Measurements from ENCODE around the gene NECTIN1. TPM values are rescaled to one million over a fixed set of nuclear protein-coding genes. Genes with fewer than 3 reads are reported as not detected.
A peak's percentile ranks its signal among the peaks of the same experiment; 100 is the strongest.

NECTIN1 gene
- total RNA-seq = 2.3 TPM
- under 1 TPM in 1 of 4 donors, not detected in 3; 0.18 TPM for polyA plus RNA-seq

GRCh38 chr11:119728651-119729580 is at the start of gene NECTIN1:
NECTIN1 (minus strand) TSS chr11:119729200; CDS start chr11:119728553, 647 bp downstream.
- H3K4me1 ChIP-seq (ENCODE audit: control insufficient read depth, insufficient read depth, low read length, poor library complexity, severe bottlenecking) = peaks cover 22% of the 10 kb centered on the region
- ATAC-seq (ENCODE audit: low read depth in 2 of 2) = peak; percentile 86 to 90
- H3K27me3 ChIP-seq (ENCODE audit: control insufficient read depth, insufficient read depth, low read length) = peaks cover 21% of the 10 kb centered on the region
- peak; percentile 67 to 84 (median 81) for DNase-seq
- peaks cover 0 to 5% (median 0%) of the 10 kb centered on the region in 7 donors for H3K9me3 Mint-ChIP-seq
- peaks cover 0 to 3% of the 10 kb centered on the region in 2 experiments for H3K9me3 ChIP-seq (ENCODE audit: control insufficient read depth in 2 of 2, low read length in 2 of 2)
- peak within 1 kb of the TSS; percentile 48 to 82 (median 72) for H3K27ac Mint-ChIP-seq
- no peak within 1 kb of the TSS for H3K27ac ChIP-seq (ENCODE audit: insufficient read depth, low read length, poor library complexity, severe bottlenecking)
- no peaks in the 10 kb centered on the region for H3K36me3 Mint-ChIP-seq
- peaks cover 0 to 23% (median 10%) of the 10 kb centered on the region in 4 donors for H3K4me1 Mint-ChIP-seq
- peak within 1 kb of the TSS; percentile 93 to 96 (median 94) for H3K4me3 Mint-ChIP-seq
- no peaks in the 10 kb centered on the region for H3K36me3 ChIP-seq (ENCODE audit: control insufficient read depth, insufficient read depth, low read length)
- peak within 1 kb of the TSS; percentile 72 for H3K4me3 ChIP-seq (ENCODE audit: low read depth, low read length)
- H3K27me3 Mint-ChIP-seq = peaks cover 60% of the 10 kb centered on the region

- Histone ChIP-seq H3K36me3 (ENCODE audit: control insufficient read depth, insufficient read depth, low read length) (no peaks in the 10 kb centered on the region), H3K4me3 (ENCODE audit: low read depth, low read length) (no peak overlapping the region), H3K27me3 (ENCODE audit: control insufficient read depth, insufficient read depth, low read length) (no peaks in the 10 kb centered on the region), H3K9me3 (ENCODE audit: control insufficient read depth in 2 of 2, low read length in 2 of 2) (no peaks in the 10 kb centered on the region), H3K4me1 (ENCODE audit: control insufficient read depth, insufficient read depth, low read length, poor library complexity, severe bottlenecking) (no peaks in the 10 kb centered on the region), H3K27ac (ENCODE audit: insufficient read depth, low read length, poor library complexity, severe bottlenecking) (no peak overlapping the region)
- ATAC-seq (ENCODE audit: low read depth in 2 of 2) (no peak), DNase-seq (no peak)
- Mint-ChIP-seq H3K4me1 (no peaks in the 10 kb centered on the region), H3K27ac (no peak overlapping the region), H3K36me3 (no peaks in the 10 kb centered on the region), H3K9me3 (no peaks in the 10 kb centered on the region), H3K27me3 (peaks cover 1% of the 10 kb centered on the region), H3K4me3 (no peak overlapping the region)
These were observed 49.6 kb upstream of the NECTIN1 start for GRCh38 chr11:119778391-119779194.

- no peaks in the 10 kb centered on the region for H3K36me3 ChIP-seq (ENCODE audit: control insufficient read depth, insufficient read depth, low read length)
- no peaks in the 10 kb centered on the region for H3K4me1 Mint-ChIP-seq
- ATAC-seq (ENCODE audit: low read depth in 2 of 2) (no peak), DNase-seq (no peak)
- no peaks in the 10 kb centered on the region for H3K36me3 Mint-ChIP-seq
- no peak overlapping the region for H3K27ac Mint-ChIP-seq
- no peaks in the 10 kb centered on the region for H3K9me3 ChIP-seq (ENCODE audit: control insufficient read depth in 2 of 2, low read length in 2 of 2)
- H3K4me3 Mint-ChIP-seq = no peak overlapping the region
- H3K27me3 ChIP-seq (ENCODE audit: control insufficient read depth, insufficient read depth, low read length) = no peaks in the 10 kb centered on the region
- no peak overlapping the region for H3K4me3 ChIP-seq (ENCODE audit: low read depth, low read length)
- no peaks in the 10 kb centered on the region for H3K27me3 Mint-ChIP-seq
- no peaks in the 10 kb centered on the region for H3K4me1 ChIP-seq (ENCODE audit: control insufficient read depth, insufficient read depth, low read length, poor library complexity, severe bottlenecking)
- no peak overlapping the region for H3K27ac ChIP-seq (ENCODE audit: insufficient read depth, low read length, poor library complexity, severe bottlenecking)
- no peaks in the 10 kb centered on the region for H3K9me3 Mint-ChIP-seq
These were observed 48.9 kb upstream of the NECTIN1 start for GRCh38 chr11:119777940-119778339.

GRCh38 chr11:119776651-119777050 is 47.7 kb upstream of the NECTIN1 start:
- H3K4me3 Mint-ChIP-seq = no peak overlapping the region
- H3K27ac Mint-ChIP-seq = no peak overlapping the region
- DNase-seq (no peak), ATAC-seq (ENCODE audit: low read depth in 2 of 2) (no peak)
- peaks cover 0 to 1% (median 0%) of the 10 kb centered on the region in 7 donors for H3K9me3 Mint-ChIP-seq
- H3K36me3 Mint-ChIP-seq = no peaks in the 10 kb centered on the region
- Histone ChIP-seq H3K27me3 (ENCODE audit: control insufficient read depth, insufficient read depth, low read length) (no peaks in the 10 kb centered on the region), H3K4me3 (ENCODE audit: low read depth, low read length) (no peak overlapping the region), H3K27ac (ENCODE audit: insufficient read depth, low read length, poor library complexity, severe bottlenecking) (no peak overlapping the region), H3K36me3 (ENCODE audit: control insufficient read depth, insufficient read depth, low read length) (no peaks in the 10 kb centered on the region), H3K9me3 (ENCODE audit: control insufficient read depth in 2 of 2, low read length in 2 of 2) (no peaks in the 10 kb centered on the region), H3K4me1 (ENCODE audit: control insufficient read depth, insufficient read depth, low read length, poor library complexity, severe bottlenecking) (no peaks in the 10 kb centered on the region)
- no peaks in the 10 kb centered on the region for H3K27me3 Mint-ChIP-seq
- H3K4me1 Mint-ChIP-seq = no peaks in the 10 kb centered on the region

- Mint-ChIP-seq H3K4me1 (no peaks in the 10 kb centered on the region), H3K36me3 (peaks cover 3% of the 10 kb centered on the region), H3K9me3 (peaks cover 0 to 1% (median 0%) of the 10 kb centered on the region in 7 donors), H3K4me3 (no peak overlapping the region), H3K27me3 (no peaks in the 10 kb centered on the region), H3K27ac (no peak overlapping the region)
- ATAC-seq (ENCODE audit: low read depth in 2 of 2) = no peak
- Histone ChIP-seq H3K36me3 (ENCODE audit: control insufficient read depth, insufficient read depth, low read length) (no peaks in the 10 kb centered on the region), H3K4me3 (ENCODE audit: low read depth, low read length) (no peak overlapping the region), H3K9me3 (ENCODE audit: control insufficient read depth in 2 of 2, low read length in 2 of 2) (no peaks in the 10 kb centered on the region), H3K27ac (ENCODE audit: insufficient read depth, low read length, poor library complexity, severe bottlenecking) (no peak overlapping the region), H3K4me1 (ENCODE audit: control insufficient read depth, insufficient read depth, low read length, poor library complexity, severe bottlenecking) (no peaks in the 10 kb centered on the region), H3K27me3 (ENCODE audit: control insufficient read depth, insufficient read depth, low read length) (no peaks in the 10 kb centered on the region)
- no peak for DNase-seq
These were observed 47.1 kb upstream of the NECTIN1 start for GRCh38 chr11:119776031-119776636.

GRCh38 chr11:119774172-119774763 is 45.3 kb upstream of the NECTIN1 start:
- H3K4me1 Mint-ChIP-seq = no peaks in the 10 kb centered on the region
- H3K27me3 Mint-ChIP-seq = no peaks in the 10 kb centered on the region

More at GRCh38 chr11:119774172-119774763, 45.3 kb upstream of the NECTIN1 start:
- no peaks in the 10 kb centered on the region for H3K9me3 ChIP-seq (ENCODE audit: control insufficient read depth in 2 of 2, low read length in 2 of 2)
- no peak overlapping the region for H3K4me3 ChIP-seq (ENCODE audit: low read depth, low read length)
- H3K36me3 ChIP-seq (ENCODE audit: control insufficient read depth, insufficient read depth, low read length) = no peaks in the 10 kb centered on the region
- no peak overlapping the region for H3K27ac Mint-ChIP-seq
- H3K27me3 ChIP-seq (ENCODE audit: control insufficient read depth, insufficient read depth, low read length) = no peaks in the 10 kb centered on the region
- peaks cover 3% of the 10 kb centered on the region for H3K36me3 Mint-ChIP-seq
- no peak for ATAC-seq (ENCODE audit: low read depth in 2 of 2)
- peak in 1 of 3 donors; percentile 4 for DNase-seq
- H3K9me3 Mint-ChIP-seq = peaks cover 0 to 2% (median 0%) of the 10 kb centered on the region in 7 donors
- no peak overlapping the region for H3K4me3 Mint-ChIP-seq
- no peak overlapping the region for H3K27ac ChIP-seq (ENCODE audit: insufficient read depth, low read length, poor library complexity, severe bottlenecking)
- H3K4me1 ChIP-seq (ENCODE audit: control insufficient read depth, insufficient read depth, low read length, poor library complexity, severe bottlenecking) = no peaks in the 10 kb centered on the region

All from CD4-positive, CD25-positive, alpha-beta regulatory T cell (primary cell).